NCI-H526 treated with DMSO at 0.1 percent for 48 hours (cell line): ENCODE results near the gene SMIM13.
A peak's percentile ranks its signal among the peaks of the same experiment; 100 is the strongest.
"Not testable (repeated sequence)": the region's sequence is repeated elsewhere in the genome, so short reads cannot be mapped to it uniquely, and the experiment has no call there.

Experiments
- DNase-seq: peaks from one replicate; lab custom pipeline; 2025; lab: John Stamatoyannopoulos, UW

The SMIM13 gene

GRCh38 chr6:11083956-11084355 is 9.7 kb upstream of the SMIM13 start:
- no peak for DNase-seq

DNA sequence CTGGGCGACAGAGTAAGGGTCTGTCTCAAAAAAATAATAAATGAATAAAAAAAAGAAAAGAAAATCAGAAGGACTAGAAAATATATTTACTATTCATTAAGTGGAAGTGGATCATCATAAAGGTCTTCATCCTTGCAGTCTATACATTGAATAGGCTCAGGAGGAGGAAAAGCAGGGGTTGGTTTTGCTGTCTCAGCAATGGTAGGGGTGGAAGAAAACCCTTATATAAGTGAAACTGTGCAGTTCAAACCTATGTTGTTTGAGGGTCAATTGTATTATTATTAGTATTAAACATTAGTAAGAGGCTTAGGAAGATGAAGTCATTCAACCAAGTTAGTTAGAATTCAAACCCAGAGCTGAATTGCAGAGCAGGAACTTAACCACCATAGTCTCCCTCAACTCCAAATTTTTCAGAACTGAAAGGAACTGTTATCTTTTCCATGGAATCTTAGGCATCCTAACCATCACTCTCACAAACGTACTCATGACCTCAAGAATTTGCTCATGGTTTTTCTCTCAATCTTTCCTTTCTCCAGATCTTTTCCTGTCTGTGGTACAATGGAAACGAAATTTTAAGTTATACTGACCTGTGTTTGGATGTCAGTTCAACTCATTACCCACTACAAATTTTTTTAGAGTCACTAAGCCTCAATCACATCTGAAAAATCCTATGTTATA is 7.7 kb upstream of the SMIM13 start:
- DNase-seq: no peak

GRCh38 chr6:11087141-11087812 is 6.4 kb upstream of the SMIM13 start:
- not testable (repeated sequence) for DNase-seq

DNA sequence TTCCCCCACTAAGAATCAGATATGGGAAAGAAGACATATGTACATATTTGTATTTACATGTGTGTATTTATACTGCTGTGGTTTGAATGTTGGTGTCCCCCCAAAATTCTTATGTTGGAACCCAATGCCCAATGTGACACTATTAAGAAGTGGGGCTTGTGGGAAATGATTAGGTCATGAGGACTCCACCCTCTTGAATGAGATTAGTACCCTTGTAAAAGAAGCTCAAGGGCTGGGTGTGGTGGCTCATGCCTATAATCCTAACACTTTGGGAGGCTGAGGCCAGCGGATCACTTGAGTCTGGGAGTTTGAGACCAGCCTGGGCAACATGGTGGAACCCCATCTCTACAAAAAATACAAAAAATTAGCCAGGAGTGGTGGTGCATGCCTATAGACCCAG is 3.9 kb upstream of the SMIM13 start:
- DNase-seq: no peak

- DNase-seq: not testable (repeated sequence)
Observed at GRCh38 chr6:11091141-11091540, 2.5 kb upstream of the SMIM13 start.

DNA sequence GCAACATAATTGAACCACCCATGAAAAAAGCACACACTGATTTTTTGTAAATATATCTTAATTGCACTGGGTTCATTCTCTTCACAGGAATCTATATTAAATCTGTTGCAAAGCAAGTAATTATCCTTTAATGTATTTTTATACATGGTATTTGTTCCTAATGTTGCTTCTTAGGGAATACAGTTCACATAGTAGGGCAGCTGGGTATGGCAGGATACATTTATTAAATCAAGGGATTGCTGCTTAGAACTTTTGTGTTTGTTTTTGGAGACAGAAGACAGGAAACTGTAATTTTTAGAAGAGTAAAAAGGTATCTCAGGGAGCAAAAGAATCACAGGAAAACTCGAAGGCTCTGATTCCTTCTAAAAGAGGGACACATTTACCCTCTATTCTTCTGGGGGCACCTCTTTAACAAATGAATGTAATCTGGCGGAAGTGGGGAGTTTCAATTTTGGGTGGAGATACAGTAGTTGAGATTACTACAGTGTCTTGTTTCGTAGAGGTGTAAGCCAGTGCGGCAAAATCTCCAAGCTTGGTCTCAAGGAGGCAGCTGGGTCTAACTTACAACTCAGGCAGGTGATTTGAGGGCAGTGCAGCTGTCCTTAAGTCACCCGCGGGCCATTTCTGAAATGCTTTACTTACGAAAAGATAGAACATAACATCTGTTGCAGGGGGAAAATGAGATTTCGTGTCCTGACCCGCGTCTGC is 812 bp upstream of the SMIM13 start:
- peak; percentile 47 for DNase-seq

DNA sequence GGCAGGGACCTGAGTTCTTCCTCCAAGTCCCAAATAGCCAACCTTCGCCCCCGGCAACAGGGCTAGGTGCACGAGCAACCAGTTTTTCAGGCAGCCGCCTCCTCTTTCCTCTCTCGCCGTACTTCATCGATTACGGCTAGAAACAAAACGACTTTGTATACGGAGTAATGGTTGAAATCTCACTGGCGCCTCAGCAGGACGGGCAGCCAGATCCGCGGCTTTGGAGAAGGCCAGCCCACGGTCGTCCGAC is 333 bp upstream of the SMIM13 start:
- no peak for DNase-seq

- peak; percentile 60 for DNase-seq
Observed at GRCh38 chr6:11094411-11094851, 797 bp downstream of the SMIM13 start.

DNA sequence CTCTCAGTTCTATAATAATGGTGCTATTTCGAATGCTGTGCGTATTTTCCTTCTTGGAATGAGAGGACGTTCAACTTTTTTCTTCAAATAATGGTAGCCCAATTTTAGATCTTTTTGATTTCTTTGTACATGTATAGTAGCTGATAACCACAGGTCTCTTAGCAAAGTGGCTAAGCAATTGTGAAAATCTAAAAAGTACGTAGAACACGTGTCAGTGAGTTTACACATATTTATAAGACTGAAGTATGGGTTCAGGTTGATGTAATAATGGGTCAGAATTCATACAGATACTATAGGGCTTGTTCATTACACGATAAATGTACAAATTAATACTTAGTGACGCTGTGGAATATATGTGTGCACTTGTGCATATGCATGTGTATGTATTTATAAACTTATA is 1.3 kb downstream of the SMIM13 start:
- no peak for DNase-seq

- DNase-seq: peak; percentile 27
Observed at GRCh38 chr6:11096109-11096508, 2.5 kb downstream of the SMIM13 start.

DNA sequence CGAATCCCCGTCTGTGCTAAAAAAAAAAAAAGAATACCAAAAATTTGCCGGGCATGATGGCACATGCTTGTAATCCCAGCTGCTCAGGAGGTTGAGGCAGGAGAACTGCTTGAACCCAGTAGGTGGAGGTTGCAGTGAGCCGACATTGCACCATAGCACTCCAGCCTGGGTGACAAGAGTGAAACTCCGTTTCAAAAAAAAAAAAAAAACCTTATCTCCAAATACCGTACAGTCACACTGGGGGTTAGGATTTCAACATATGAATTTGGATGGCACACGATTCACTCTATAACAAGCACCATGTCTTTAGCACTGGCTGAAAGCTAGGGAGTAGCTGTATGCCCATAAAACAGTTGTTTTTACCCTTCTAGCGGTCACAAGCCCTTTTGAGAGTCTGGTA is 3.8 kb downstream of the SMIM13 start:
- DNase-seq: no peak

DNA sequence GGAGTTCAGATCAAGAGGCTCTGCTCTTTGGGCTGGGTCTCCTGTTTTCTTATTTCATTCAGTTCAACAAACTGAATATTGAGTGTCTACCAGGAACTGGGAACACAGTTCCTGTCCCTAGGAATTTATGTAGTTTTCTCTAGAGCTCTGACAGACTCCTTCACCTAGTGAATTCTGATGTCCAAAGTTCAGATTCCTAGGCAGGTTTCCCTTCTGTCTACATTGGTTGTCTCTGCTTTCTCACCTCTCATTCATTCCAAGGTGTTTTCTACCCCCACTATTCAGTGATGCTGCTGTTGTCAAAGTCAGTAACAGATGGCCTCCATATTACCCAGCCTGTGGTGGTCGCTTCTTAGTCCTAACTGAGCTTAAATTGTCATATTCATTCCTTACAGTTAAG is 4.4 kb downstream of the SMIM13 start:
- DNase-seq: no peak

DNA sequence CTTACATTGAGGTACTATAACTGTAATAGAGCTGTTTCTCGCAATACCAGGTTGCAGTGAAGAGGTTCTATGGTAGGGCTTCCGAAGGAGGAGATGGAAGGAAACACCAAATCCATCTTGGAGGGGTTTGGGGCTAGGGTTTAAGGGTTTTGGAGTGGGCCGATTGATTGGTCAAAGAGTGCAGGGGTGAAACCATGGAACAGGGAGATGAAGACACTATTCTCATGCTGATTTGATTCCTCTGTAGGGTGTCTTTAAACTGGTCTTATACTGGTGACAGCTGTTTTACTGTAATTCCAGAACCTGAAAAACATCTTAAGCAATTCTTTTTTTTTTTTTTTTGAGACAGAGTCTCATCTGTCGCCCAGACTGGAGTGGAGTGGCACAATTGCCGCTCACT is 7.8 kb downstream of the SMIM13 start:
- no peak for DNase-seq

- DNase-seq: no peak
Observed at GRCh38 chr6:11103065-11103464, 9.4 kb downstream of the SMIM13 start.

GRCh38 chr6:11108726-11109125 is 15.1 kb downstream of the SMIM13 start:
- no peak for DNase-seq

DNA sequence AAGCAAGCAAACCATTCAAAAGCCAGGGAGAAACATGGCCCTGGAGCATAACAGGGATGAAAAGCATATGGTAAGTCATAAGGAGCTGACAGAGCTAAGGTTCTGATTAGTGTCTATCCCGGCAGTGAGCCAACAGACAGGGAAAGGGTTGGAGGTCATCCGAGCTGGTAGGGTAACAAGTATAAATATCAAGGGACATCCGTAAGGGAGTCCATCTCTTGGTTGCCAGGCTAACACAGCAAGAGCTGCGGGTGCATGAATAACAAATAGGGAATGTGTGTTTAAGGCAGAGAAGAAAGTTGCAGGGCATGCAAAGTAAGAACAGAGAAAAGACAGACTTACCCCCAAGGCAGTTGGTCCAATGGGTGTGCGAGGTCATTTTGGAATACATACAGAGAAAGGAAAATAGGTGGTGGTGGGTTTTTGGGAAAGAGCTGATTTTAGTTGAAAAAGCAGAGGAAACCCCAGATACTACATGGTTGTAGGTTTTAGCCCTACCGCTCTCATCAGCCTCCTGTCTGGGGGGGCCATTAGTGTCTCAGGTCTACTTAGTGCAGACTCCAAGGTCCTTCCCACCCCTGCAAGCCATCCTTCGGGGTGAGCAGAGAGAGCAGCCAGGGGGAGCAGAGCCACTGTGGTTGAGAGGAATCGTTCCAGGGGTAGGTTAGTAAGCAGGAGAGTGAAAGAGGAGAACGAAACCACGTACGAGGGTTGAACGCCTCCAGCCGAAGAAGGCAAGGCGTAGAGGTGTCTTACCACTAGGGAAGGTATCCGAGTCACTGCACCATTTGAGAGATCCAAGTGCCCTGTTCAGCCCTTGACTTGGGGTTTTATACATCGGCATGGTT is 17.5 kb downstream of the SMIM13 start, which contains the start of gene ERVFRD-1:
Gene ERVFRD-1, minus strand, starts transcription at position 805 of the 848 bp plus-strand sequence. CDS start 6,415 bp downstream, outside the sequence.
- no peak for DNase-seq

DNA sequence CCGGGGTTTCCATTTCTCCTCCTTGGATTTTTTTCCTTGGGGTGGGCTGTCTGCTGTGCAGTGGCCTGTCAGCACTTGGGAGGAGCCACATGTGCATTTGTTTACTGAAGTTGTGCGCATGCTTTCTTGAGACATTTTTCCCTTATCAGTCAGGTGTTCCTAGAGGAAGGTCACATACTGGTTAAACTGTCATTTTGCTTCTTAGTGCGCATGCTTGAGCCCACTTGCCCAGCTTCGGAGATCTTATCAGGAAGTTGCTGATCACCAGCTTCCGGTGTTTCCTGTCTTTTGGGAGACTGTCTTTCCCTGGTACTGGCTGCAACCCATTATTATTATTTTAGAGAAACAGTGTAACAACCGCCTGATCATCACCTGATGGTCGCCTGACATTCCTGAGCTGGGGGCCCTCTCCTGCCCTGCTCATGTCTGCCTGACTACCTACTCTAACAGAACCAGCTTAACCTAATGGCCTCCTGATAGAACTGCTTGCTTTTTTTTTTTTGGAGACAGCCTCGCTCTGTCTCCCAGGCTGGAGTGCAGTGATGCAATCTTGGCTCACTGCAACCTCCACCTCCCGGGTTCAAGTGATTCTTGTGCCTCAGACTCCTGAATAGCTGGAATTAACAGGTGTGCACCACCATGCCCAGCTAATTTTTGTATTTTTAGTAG is 18.3 kb downstream of the SMIM13 start:
- DNase-seq: no peak

- DNase-seq: no peak
Observed at GRCh38 chr6:11113038-11113437, 19.4 kb downstream of the SMIM13 start.

- DNase-seq: not testable (repeated sequence)
Observed at GRCh38 chr6:11115808-11116536, 22.3 kb downstream of the SMIM13 start.

- DNase-seq: no peak
Observed at GRCh38 chr6:11120271-11121005, 26.8 kb downstream of the SMIM13 start.
